Suppressor macrophage (primary cell): ENCODE measurements around the gene TMEM273.

Experiments used
- DNase-seq, 4 experiments: peaks; one replicate each; pipeline ENCODE4 v3.0.0-alpha.2; 2020 to 2022

TMEM273 gene

DNA sequence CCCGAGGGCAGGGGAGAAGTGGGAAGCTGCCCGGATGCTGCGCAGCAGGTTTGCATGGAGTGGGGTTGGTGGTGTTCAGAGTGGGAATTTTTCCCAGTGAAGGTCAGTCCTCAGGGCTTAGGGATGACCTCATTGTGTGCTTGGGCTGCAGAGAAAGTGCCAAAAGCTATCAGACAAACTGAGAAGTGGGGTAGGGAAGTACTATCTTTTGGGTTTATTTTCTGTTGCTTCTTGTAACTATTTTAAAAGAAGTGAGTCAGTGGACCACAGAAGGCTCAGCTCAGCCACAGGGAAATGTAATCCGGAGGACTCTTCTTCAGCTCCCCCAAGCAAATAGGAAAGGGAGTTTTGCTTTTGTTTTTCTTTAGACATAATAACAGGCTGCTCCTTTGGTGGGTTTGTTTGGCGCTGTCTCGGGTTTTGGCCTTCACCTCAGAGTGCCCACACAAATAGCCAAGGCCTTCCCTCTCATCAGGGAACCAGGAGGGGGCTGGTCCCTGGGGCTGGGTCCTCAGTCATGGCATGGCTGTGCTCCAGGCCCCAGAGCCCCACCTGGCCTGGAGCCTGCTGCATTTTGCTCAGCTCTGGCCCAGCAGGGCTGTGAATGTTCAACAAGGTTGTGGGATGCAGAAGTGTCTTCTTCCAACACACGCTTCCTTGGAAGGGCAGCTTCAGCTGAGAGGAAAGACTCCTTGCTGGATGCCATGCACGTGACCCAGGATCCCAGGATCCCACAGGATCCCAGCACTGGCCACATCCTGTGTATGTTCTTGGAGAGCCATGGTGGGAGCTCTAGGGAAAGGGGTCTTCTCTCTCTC, 49.0 kb downstream of the TMEM273 start:
- DNase-seq: peak; percentile 59 to 82 (median 75)

DNA sequence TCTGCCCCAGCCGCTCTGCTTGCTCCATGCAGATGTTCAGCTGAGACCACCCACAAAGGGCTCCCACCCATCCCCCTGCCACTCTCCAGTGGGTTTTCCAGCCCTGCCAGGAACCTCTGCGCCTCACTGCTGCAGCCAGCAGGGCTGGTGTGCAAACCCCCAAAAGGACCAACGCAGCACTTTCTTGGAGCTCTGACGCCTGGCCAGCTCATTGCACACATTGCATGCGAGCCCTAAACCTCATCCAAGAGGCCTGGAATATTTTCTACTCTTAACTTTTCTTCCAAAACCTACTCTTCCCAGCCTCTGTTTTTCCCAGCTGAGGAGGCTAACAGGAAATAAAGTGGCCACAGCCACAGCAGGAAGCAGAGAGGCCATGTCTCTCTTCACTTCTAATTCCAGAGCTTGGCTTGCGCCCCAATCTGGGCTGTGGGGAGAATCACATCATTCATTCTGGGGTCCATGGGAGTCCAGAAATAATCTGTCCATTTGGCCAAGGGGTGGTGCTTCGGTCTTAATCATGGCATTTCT, 49.8 kb downstream of the TMEM273 start:
- DNase-seq: no peak

DNA sequence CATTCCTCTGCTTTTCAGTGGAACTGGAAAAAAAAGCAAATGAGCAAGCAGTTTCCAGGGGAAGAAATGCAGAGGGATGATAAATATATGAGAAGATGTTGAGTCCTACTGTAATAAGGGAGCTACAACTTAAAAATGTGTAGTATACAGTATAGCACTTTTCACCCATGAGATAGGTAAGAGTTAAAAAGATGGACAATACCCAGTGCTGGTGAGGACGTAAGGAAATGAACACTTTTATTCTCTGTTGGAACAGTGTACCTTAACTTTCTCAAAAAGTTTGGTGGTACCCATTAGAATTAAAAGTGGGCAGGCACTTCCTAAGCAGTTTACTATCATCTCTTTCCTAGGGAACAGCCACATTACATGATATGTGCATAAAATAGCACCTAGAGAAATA, 51.7 kb downstream of the TMEM273 start:
- DNase-seq: no peak

DNA sequence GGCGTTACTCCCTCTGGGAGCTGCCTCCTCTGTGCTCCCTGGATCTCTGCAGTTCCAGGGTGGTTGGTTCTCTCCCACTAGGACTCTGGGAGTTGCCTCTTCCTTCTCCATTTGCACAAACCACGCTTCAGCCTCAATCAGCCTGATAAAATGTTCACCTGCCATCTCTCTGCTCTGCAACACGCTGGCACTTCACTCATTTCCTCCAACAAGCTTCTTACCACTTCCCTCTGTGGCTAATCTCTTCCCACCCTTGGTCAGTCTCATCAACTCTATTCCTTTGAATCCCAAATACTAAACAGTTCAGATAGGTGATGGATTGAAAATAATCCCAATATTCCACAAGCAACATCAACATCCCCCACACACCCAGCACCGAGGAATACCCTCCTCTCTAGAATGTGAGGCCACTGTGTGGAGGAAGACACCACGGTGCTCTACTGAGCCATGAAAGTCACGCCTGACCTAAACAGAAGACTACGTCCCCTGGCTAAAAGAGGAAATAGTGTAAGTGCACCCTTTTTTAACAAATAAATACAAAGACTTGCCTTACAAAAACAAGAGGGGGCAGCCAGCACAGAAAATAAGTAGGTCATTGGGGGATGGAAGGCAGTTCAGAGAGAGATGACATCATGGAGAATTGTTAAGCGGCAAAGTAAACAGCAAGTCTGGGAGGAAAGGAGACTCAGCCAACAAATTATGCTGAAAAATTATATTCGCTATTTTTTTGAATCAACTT, 52.4 kb downstream of the TMEM273 start:
- DNase-seq: peak in 3 of 4 experiments; percentile 19 to 56 (median 25)

DNA sequence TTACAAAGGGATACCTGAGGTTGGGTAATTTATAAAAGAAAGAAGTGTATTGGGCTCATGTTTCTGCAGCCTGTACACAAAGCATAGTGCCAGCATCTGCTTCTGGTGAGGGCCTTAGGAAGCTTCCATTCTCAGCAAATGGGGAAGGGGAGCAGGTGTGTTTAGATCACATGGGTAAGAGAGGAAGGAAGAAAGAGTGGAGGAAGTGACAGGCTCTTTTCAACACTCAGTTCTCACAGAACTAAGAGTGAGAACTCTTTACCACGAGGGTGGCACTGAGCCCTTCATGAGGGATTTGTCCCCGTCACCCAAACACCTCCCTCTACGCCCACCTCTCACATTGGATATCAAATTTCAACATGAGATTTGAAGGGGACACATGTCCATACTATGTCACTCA, 53.9 kb downstream of the TMEM273 start:
- peak in 2 of 4 experiments; percentile 14 to 18 for DNase-seq

DNA sequence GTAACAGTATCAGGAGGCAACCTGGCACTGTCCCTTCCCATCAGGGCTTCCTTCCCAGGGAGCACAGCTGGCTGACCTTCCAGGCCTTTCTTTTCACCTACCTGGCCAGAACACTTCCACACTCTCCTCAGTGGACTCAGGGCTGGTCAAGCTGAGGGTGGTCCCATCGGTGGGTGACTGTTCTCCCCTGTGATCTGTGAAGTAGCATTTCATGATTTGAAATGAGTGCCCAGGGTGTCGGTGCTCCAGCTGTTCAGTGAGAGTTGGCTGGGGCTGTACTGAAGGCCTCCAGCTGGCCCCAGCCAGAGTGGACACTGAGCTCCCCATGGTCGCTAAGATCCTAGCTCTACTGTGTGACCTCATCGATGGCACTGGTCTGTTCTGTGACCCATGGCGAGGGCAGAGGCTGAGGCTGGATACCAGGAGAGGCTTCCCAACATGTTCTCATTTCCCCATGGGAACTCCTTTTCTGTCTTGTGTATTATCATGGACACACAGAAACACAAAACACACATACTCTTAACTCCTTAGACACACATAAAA, 54.4 kb downstream of the TMEM273 start, which contains the start of gene FAM170B:
FAM170B (minus strand) TSS at position 316 of the 543 bp plus-strand sequence; CDS start at position 213, 103 bp downstream.
- no peak for DNase-seq

DNA sequence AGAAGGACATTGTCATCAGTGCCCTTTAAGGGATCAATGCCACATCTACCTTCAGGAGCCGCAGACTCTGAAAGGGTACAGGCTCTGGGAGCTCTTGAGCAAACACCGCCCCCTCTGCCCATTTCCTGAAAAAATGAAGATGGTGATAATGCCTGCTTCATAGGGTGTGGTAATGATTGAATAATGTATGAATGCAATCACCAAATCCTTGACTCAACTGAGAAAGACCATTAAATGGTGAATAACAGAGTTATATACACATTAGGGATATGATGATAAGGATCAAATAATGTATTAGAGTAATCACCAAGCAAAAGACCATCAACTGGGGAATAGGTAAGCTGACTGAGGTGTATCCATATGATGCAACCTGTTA, 55.8 kb downstream of the TMEM273 start:
- DNase-seq: no peak

DNA sequence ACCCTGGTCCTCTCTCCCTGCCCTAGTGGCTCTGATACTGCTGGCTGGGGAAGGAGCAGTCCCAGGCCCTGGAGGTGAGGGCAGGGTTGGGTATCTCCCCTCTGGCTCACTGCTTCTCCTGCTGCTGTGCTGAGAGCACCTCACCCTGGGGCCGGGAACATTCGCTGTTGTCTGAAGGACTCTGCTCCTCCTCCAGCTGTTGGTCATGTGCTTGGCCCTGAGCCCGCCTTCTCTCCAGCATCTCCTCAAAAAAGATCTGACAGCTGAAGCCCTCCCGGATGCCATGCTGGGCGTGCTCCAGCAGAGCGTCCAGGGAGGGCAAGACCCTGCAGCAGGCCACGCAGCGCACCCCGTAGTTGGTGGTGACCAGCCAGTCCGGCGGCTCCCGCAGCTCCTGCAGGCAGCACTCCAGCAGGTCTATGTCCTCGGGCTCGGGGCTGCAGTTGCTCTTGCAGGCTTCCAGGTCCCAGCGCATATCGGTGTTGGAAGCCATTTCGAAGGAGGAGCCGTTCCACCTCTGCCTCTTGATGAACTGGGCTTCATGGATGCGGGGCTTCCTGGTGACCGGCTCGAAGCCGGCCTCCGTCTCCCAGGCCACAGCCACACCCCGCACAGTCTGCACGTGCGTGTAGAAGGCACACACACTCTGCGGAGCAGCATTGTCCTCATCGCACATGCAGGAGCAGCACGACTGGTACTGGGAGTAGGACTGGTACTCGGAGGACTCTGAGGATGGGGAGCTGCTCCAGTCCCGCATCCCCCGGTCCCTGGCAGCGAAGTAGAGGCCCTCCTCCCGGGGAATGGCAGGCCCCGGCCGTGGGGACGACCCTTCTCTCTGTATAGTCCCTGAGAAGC, 56.5 kb downstream of the TMEM273 start:
- no peak for DNase-seq

DNA sequence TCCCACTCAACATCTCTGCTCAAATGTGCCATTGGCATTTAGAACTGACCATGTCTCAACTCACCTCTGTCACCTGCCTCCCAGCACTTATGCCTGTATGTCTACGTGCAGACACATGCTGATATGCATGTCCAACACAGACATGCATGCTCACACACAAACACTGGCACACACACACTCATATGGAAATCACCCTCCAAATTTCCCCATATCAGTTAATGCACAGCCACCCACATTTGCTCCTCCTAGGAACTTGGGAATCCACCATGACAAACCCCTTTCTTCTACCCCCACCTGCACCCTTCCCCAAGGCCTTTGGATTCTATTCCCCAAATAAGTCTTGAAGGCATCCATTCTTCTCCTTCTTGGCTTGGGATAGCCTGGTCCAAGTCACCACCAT, 58.8 kb downstream of the TMEM273 start:
- DNase-seq: no peak

DNA sequence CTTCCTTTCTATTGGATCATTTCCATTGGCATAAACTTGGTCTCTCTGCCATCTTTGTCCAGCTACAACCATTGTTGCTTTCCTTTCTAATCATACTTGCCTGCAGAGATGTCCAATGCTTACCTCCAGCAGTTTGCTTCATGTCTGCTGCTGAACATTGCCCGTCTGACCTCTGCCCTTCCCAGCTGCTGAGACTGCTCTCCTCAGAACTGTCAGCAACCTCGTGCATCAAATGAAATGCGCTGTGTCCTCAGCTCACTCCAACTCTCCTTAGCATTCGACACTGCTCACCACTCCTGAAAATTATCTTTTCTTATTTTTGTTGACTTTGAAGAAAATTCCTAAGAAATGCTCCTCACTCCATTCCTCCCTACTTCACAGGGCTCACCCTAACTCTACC, 59.3 kb downstream of the TMEM273 start:
- DNase-seq: no peak

DNA sequence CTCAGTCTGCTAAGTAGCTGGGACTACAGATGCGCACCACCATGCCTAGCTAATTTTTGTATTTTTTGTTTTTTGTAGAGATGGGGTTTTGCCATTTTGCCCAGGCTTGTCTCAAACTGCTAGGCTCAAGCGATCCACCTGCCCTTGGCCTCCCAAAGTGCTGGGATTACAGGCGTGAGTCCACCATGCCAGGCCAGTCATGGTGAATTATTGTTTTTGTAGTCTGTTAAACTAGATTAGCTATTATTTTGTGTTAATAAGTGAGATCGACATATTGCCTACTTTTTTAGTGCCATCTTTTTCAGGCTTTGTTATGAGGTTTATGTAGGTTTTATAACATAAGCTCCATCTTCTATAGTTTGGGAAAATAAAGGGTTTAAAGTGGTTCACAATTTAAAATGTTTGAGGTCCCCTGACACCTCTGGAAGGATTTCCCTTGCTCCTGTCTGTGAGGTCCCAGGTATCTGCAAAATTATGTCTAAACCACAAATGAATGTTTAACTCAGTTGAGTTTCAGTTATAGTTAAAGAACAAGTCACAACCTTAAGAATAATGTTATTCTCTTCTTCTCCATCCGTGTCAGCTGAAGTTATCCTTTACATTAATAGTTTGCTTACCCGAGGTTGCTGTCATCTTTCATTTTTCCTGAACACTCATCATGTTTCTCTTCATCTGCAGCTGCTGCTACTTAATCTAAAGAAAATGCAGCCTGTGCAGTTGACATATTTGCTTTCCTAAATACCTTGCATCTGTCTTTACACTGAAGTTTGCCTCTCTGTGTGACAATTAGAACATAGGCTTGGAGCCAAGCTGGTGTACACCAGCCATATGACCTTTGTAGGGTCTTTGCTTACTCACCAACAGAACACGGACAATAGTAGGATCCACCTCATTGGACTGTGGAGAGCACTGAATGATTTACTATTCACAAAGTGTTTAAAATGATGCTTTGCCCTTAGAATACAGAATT, 63.9 kb downstream of the TMEM273 start:
- DNase-seq: no peak

DNA sequence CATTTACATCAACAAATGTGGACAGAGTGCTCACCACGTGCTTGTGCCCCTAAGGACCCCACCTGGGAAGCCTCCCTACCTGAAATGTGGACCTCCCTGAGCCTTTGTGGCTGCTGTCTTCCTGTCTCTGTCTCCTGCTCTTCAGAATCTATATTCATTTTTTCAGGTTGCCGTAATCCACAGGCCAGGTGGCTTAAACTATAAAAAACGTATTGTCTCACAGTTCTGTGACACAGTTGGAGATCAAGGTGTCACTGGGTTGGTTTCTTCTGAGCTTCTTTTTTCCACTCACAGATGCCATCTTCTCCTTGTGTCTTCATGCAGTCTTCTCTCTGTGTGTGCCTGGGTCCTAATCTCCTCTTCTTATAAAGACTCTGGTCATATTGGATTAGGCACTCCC, 67.3 kb downstream of the TMEM273 start:
- no peak for DNase-seq

DNA sequence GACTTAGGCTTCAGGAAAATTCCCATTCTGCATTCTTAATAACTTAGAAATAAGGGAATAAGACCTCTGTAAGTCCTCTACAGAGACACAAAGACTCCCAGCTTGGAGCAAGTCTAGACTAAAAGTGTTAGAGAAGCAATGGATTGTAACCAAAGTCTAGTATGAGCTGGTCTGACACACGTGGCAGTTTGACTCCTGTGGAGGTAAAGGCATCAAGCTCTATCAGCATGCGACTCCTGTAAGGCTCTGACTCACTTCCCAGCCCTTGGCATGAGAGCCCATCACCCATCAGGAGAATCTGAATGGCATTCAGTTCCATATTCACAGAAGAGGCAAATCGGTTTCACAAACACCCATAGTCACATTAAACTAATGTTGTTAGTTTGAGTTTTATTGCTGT, 68.4 kb downstream of the TMEM273 start:
- DNase-seq: no peak

DNA sequence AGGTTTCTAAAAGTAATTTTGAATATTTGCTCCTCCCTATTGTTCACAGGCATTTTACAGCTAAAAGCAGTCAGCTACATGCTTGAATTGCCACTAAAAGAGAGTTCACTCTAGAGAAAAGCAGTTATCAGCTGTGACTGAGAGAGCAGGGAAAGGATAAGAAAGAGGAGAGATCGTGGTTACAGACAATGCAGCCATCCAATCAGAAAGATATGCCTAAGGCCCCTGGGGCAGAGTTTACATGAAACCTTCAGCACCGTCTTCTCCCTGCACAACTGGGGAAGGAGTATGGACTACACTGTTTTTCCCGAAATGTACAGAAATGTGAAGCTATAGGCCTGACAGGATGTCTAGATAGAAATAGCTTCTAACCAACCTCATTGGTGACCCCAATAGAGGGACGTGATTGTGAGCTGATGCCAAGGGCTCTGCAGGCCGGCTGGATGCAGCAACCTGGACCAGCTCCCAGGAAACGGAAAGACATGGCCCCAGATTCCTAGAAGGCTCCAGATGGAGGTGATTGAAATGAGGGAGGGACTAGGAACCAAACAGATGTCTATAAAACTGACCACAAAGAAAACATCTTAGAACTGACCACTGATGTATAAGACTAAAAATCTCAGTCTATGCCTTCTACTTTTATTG, 69.6 kb downstream of the TMEM273 start:
- DNase-seq: no peak

DNA sequence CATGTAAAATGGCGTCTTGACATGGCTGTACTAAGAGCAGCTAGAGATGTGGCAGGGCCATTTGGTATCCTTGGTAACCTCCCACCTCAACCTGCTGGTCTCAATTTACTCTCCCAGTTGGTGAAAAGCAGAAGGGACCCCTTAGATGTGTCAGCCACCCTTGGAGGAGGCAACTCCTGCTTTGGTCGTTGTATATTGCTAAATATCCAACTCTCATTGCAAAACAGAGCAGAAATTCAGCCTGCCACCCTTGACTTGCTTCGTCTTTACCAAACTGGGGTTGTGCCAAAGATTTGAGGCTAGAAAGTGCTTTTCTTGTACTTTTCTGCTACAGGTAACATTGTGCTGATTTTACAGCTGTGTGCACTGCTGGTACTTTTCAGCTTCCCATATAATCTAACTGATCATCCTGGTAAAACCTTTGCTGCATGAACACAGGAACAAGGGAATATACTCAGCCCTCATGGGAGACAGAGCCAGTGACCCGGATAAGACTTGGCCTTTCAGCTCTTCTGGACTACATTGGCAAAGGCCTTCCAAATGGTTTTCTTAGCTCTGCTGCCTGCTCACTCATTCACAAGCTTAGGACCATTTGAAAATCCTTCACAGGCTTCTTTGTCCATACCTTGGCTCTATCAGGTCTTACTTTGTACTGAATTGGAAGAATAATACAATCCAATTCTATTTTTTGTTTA, 70.7 kb downstream of the TMEM273 start:
- DNase-seq: peak in 2 of 4 experiments; percentile 20 to 21

DNA sequence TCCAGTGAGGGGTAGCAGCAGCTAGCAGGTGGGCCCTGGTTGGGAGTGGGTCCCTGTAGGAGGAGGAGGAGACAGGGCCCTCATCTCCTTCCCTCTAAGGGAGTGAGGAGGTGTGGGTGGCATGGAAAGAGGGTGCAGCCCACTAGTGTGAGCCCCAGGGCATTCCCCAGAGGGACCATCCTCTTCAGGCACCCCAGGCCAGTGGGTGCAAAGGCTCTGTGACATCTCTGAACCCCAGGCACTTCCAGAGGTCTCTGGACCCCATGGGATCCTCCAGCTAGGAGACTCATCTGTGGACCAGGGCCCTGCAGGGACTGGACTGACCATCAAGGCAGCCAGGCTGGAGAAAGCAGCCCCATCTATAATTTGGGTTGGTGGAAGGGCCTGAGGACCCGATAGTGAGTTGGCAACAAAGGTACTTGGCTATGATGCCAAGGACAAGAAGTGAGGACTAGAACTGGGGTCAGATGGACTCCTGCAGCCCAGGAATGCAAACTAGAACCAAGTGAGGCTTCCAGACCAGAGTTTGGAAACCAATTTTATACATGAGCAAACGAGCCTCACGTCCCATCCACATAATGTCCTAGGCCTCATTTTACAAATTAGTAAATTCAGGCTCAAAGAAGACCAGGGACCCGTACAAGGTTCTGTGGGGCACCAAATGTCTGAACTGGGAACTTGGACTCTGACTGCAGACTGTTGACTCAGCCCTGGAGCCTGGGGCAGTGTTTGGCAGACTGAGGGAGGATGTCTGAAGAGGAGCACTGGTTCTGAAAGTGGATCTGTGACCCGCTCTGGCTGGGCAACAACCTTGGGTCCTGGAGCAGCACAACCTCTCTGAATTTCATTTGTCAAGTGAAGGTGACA, 71.4 kb downstream of the TMEM273 start:
- DNase-seq: no peak

DNA sequence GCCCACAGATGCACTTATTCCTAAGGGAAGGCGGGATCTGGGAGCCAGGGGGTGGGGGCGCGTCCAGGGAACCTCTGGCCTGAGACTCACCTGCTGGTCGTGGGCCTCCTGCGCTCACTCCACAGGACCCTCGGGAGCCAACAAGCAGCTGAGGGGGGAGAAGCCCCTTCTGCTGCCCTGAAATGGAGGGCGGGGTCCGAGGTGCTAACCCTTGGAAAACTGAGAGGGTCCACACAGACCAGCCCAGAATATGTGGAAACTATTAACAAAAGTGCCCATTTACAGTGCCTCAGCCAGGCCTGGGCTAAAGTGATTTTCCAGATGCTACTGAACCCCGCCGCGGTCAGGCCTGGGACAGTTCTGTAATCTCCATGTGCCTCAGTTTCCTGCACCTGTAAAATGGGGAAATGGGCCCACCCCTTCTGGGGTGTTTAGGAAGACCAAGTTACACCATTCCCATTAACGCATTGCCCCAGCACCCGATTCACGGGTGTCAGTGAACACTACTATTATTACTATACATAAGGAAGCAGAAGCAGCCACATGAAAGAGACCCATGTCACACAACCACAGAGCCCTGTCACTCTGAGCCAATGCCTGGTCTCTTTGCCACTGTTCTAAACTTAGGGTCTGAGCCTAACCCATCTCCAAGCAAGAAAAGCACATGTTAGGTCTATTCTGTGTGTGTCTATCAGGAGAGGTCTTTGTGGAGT, 72.2 kb downstream of the TMEM273 start:
- peak in 1 of 4 experiments; percentile 12 for DNase-seq
